ENCODE results near the gene SLC52A3. TPM values are rescaled to one million over a fixed set of nuclear protein-coding genes. Genes with fewer than 3 reads are reported as not detected.
"Not testable (repeated sequence)": the region's sequence is repeated elsewhere in the genome, so short reads cannot be mapped to it uniquely, and the experiment has no call there.

The SLC52A3 gene
- total and polyA plus RNA-seq, 4 donors = 0.06 to 0.08 (median 0.06) TPM; not detected in 1

DNA sequence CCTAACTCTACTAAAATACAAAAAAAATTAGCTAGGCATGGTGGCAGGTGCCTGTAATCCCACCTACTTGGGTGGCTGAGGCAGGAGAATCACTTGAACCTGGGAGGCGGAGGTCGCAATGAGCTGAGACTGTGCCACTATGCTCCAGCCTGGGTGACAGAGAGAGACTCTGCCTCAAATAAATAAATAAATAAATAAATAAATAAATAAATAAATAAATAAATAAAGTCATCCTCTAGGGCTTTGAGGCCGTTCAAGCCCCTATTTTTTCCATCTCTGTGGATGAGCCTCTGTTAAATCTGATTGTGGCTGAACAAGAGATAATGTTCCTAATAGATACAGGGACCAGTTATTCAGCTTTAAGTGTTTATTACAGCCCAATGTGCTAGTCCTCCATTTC lies 33.4 kb upstream of the SLC52A3 start:
- Histone ChIP-seq H3K27ac (ENCODE audit: low read depth in 1 of 2, low read length in 2 of 2) (no peak overlapping the region), H3K4me3 (ENCODE audit: low read depth in 1 of 3, low read length in 3 of 3) (no peak overlapping the region), H3K9me3 (ENCODE audit: control insufficient read depth in 4 of 4, low read length in 3 of 4) (peaks cover 0 to 2% (median 0%) of the 10 kb centered on the region in 4 donors), H3K9ac (ENCODE audit: low read depth in 1 of 2, low read length in 2 of 2) (no peak overlapping the region), H3K4me1 (ENCODE audit: control insufficient read depth in 4 of 4, insufficient read depth in 4 of 4, low read length in 3 of 4) (no peaks in the 10 kb centered on the region), H3K36me3 (ENCODE audit: control insufficient read depth in 4 of 4, insufficient read depth in 3 of 4, low read depth in 1 of 4, low read length in 3 of 4) (no peaks in the 10 kb centered on the region), H3K27me3 (ENCODE audit: control insufficient read depth in 4 of 4, insufficient read depth in 4 of 4, low read length in 3 of 4) (peaks cover 0 to 6% (median 0%) of the 10 kb centered on the region in 4 donors)
- TF ChIP-seq RAD21 (IDR thresholded peaks at IDR 0.05) (no peak), YY1 (IDR thresholded peaks at IDR 0.05) (no peak), GABPA (IDR thresholded peaks at IDR 0.05 in 1 of 2, conservative IDR thresholded peaks at IDR 0.05 in 1 of 2) (no peak), TAF1 (conservative IDR thresholded peaks at IDR 0.05) (no peak), HNF4G (IDR thresholded peaks at IDR 0.05) (no peak), FOXA2 (IDR thresholded peaks at IDR 0.05) (no peak), FOXA1 (IDR thresholded peaks at IDR 0.05) (no peak), SP1 (IDR thresholded peaks at IDR 0.05) (no peak), EGR1 (IDR thresholded peaks at IDR 0.05; ENCODE audit: low read depth in 2 of 2) (no peak), NR2F2 (IDR thresholded peaks at IDR 0.05) (no peak), JUND (IDR thresholded peaks at IDR 0.05) (no peak), HNF4A (conservative IDR thresholded peaks at IDR 0.05) (no peak), RXRA (IDR thresholded peaks at IDR 0.05) (no peak)
- TF ChIP-seq, protein P1, sequence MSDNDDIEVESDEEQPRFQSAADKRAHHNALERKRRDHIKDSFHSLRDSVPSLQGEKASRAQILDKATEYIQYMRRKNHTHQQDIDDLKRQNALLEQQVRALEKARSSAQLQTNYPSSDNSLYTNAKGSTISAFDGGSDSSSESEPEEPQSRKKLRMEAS (IDR thresholded peaks at IDR 0.05) = no peak
- TF ChIP-seq, protein P2, sequence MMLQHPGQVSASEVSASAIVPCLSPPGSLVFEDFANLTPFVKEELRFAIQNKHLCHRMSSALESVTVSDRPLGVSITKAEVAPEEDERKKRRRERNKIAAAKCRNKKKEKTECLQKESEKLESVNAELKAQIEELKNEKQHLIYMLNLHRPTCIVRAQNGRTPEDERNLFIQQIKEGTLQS (IDR thresholded peaks at IDR 0.05) = no peak
- TF ChIP-seq, protein P3, sequence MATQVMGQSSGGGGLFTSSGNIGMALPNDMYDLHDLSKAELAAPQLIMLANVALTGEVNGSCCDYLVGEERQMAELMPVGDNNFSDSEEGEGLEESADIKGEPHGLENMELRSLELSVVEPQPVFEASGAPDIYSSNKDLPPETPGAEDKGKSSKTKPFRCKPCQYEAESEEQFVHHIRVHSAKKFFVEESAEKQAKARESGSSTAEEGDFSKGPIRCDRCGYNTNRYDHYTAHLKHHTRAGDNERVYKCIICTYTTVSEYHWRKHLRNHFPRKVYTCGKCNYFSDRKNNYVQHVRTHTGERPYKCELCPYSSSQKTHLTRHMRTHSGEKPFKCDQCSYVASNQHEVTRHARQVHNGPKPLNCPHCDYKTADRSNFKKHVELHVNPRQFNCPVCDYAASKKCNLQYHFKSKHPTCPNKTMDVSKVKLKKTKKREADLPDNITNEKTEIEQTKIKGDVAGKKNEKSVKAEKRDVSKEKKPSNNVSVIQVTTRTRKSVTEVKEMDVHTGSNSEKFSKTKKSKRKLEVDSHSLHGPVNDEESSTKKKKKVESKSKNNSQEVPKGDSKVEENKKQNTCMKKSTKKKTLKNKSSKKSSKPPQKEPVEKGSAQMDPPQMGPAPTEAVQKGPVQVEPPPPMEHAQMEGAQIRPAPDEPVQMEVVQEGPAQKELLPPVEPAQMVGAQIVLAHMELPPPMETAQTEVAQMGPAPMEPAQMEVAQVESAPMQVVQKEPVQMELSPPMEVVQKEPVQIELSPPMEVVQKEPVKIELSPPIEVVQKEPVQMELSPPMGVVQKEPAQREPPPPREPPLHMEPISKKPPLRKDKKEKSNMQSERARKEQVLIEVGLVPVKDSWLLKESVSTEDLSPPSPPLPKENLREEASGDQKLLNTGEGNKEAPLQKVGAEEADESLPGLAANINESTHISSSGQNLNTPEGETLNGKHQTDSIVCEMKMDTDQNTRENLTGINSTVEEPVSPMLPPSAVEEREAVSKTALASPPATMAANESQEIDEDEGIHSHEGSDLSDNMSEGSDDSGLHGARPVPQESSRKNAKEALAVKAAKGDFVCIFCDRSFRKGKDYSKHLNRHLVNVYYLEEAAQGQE (IDR thresholded peaks at IDR 0.05) = no peak
- TF ChIP-seq, protein P4, sequence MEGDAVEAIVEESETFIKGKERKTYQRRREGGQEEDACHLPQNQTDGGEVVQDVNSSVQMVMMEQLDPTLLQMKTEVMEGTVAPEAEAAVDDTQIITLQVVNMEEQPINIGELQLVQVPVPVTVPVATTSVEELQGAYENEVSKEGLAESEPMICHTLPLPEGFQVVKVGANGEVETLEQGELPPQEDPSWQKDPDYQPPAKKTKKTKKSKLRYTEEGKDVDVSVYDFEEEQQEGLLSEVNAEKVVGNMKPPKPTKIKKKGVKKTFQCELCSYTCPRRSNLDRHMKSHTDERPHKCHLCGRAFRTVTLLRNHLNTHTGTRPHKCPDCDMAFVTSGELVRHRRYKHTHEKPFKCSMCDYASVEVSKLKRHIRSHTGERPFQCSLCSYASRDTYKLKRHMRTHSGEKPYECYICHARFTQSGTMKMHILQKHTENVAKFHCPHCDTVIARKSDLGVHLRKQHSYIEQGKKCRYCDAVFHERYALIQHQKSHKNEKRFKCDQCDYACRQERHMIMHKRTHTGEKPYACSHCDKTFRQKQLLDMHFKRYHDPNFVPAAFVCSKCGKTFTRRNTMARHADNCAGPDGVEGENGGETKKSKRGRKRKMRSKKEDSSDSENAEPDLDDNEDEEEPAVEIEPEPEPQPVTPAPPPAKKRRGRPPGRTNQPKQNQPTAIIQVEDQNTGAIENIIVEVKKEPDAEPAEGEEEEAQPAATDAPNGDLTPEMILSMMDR (IDR thresholded peaks at IDR 0.05; ENCODE audit: low read depth, low read length, missing input control) = no peak
- TF ChIP-seq, protein P5, sequence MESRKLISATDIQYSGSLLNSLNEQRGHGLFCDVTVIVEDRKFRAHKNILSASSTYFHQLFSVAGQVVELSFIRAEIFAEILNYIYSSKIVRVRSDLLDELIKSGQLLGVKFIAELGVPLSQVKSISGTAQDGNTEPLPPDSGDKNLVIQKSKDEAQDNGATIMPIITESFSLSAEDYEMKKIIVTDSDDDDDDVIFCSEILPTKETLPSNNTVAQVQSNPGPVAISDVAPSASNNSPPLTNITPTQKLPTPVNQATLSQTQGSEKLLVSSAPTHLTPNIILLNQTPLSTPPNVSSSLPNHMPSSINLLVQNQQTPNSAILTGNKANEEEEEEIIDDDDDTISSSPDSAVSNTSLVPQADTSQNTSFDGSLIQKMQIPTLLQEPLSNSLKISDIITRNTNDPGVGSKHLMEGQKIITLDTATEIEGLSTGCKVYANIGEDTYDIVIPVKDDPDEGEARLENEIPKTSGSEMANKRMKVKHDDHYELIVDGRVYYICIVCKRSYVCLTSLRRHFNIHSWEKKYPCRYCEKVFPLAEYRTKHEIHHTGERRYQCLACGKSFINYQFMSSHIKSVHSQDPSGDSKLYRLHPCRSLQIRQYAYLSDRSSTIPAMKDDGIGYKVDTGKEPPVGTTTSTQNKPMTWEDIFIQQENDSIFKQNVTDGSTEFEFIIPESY (IDR thresholded peaks at IDR 0.05) = no peak
- no peak for DNase-seq (ENCODE audit: low spot score)
- WGBS = 93% methylated on average over 3 of the region's 3 CpGs

DNA sequence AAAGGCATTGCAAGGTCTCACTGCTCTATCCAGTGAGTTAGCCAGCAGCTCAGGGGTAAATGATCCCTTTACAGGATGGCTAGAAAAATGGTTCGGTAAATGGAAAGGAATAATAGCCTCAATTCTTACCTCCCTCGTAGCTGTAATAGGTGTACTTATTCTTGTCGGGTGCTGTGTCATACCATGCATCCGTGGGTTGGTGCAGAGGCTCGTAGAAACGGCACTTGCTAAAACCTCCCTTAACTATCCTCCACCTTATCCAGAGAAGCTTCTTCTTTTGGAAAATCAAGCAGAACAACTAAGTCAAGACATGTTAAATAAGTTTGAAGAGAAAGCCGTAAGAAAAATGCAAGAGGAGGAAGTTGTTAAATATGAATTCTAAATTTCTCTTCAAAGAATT lies 31.7 kb upstream of the SLC52A3 start:
- not testable (repeated sequence) for H3K4me3 ChIP-seq (ENCODE audit: low read depth in 1 of 3, low read length in 3 of 3); H3K9ac ChIP-seq (ENCODE audit: low read depth in 1 of 2, low read length in 2 of 2); H3K4me1 ChIP-seq (ENCODE audit: control insufficient read depth in 4 of 4, insufficient read depth in 4 of 4, low read length in 3 of 4); H3K36me3 ChIP-seq (ENCODE audit: control insufficient read depth in 4 of 4, insufficient read depth in 3 of 4, low read depth in 1 of 4, low read length in 3 of 4); H3K9me3 ChIP-seq (ENCODE audit: control insufficient read depth in 4 of 4, low read length in 3 of 4); DNase-seq (ENCODE audit: low spot score); H3K27ac ChIP-seq (ENCODE audit: low read depth in 1 of 2, low read length in 2 of 2); H3K27me3 ChIP-seq (ENCODE audit: control insufficient read depth in 4 of 4, insufficient read depth in 4 of 4, low read length in 3 of 4)
- WGBS = 90% methylated on average over 7 of the region's 7 CpGs

DNA sequence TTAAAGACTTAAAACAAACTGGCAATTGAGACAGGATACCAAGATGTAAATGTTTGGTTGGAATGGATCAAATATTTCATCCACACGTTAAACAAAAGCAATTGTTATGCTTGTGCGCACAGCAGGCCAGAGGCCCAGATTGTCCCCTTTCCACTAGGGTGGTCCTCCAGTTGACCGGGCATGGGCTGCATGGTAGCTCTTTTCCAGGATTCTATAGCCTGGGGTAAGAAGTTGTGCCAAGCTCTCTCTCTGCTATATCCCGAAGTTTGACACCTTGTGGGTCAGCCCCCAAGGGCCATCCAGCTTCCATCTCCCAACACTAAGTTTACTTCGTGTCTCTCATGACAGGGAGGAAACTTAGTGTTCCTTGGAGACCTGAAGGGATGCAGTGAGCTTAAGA lies 30.4 kb upstream of the SLC52A3 start:
- WGBS = 74% methylated on average over 5 of the region's 5 CpGs
- not testable (repeated sequence) for H3K4me3 ChIP-seq (ENCODE audit: low read depth in 1 of 3, low read length in 3 of 3); H3K27ac ChIP-seq (ENCODE audit: low read depth in 1 of 2, low read length in 2 of 2); H3K36me3 ChIP-seq (ENCODE audit: control insufficient read depth in 4 of 4, insufficient read depth in 3 of 4, low read depth in 1 of 4, low read length in 3 of 4); H3K27me3 ChIP-seq (ENCODE audit: control insufficient read depth in 4 of 4, insufficient read depth in 4 of 4, low read length in 3 of 4); DNase-seq (ENCODE audit: low spot score); H3K4me1 ChIP-seq (ENCODE audit: control insufficient read depth in 4 of 4, insufficient read depth in 4 of 4, low read length in 3 of 4); H3K9me3 ChIP-seq (ENCODE audit: control insufficient read depth in 4 of 4, low read length in 3 of 4); H3K9ac ChIP-seq (ENCODE audit: low read depth in 1 of 2, low read length in 2 of 2)
